Measurements from ENCODE around the gene RGS12. TPM values are rescaled to one million over a fixed set of nuclear protein-coding genes. Genes with fewer than 3 reads are reported as not detected.
A peak's percentile ranks its signal among the peaks of the same experiment; 100 is the strongest.

Gene RGS12
- total RNA-seq, 2 donors from 2014 or later = 45.2 to 48.6 TPM

GRCh38 chr4:3312362-3312761 lies 19.5 kb downstream of the RGS12 start:
- no peaks in the 10 kb centered on the region for H3K9me3 Mint-ChIP-seq
- no peak for TF ChIP-seq CTCF (conservative IDR thresholded peaks at IDR 0.05)
- H3K36me3 Mint-ChIP-seq (ENCODE audit: low read depth) = peaks cover 16% of the 10 kb centered on the region
- H3K4me1 Mint-ChIP-seq = no peaks in the 10 kb centered on the region
- 91 to 95% methylated on average over 8 of the region's 8 CpGs for WGBS, 2 experiments (ENCODE audit: insufficient coverage in 1 of 2, insufficient read length in 1 of 2)
- Histone ChIP-seq H3K27me3 (ENCODE audit: control insufficient read depth, insufficient read depth, low read length, poor library complexity, severe bottlenecking) (no peaks in the 10 kb centered on the region), H3K4me1 (ENCODE audit: control insufficient read depth, insufficient read depth, low read length) (no peaks in the 10 kb centered on the region), H3K36me3 (ENCODE audit: control insufficient read depth, insufficient read depth, low read length) (peaks cover 14% of the 10 kb centered on the region), H3K9me3 (ENCODE audit: control insufficient read depth, low read length) (no peaks in the 10 kb centered on the region), H3K9ac (ENCODE audit: extremely low read depth, low read length, poor library complexity, severe bottlenecking) (no peak overlapping the region), H3K27ac (ENCODE audit: low read depth, low read length) (no peak overlapping the region), H3K4me3 (ENCODE audit: low read length) (no peak overlapping the region)
- no peak overlapping the region for H3K4me3 Mint-ChIP-seq
- H3K27ac Mint-ChIP-seq = no peak overlapping the region
- peak; percentile 28 for DNase-seq
- H3K27me3 Mint-ChIP-seq (ENCODE audit: insufficient read depth) = no peaks in the 10 kb centered on the region

GRCh38 chr4:3313139-3313538 lies 20.3 kb downstream of the RGS12 start:
- DNase-seq = peak; percentile 33

GRCh38 chr4:3313556-3314228 lies 20.9 kb downstream of the RGS12 start:
- Histone ChIP-seq H3K27ac (ENCODE audit: low read depth, low read length) (peak overlapping the region; percentile 38), H3K4me3 (ENCODE audit: low read length) (no peak overlapping the region), H3K9me3 (ENCODE audit: control insufficient read depth, low read length) (no peaks in the 10 kb centered on the region), H3K27me3 (ENCODE audit: control insufficient read depth, insufficient read depth, low read length, poor library complexity, severe bottlenecking) (no peaks in the 10 kb centered on the region), H3K4me1 (ENCODE audit: control insufficient read depth, insufficient read depth, low read length) (no peaks in the 10 kb centered on the region), H3K36me3 (ENCODE audit: control insufficient read depth, insufficient read depth, low read length) (peaks cover 18% of the 10 kb centered on the region), H3K9ac (ENCODE audit: extremely low read depth, low read length, poor library complexity, severe bottlenecking) (no peak overlapping the region)
- Mint-ChIP-seq H3K36me3 (ENCODE audit: low read depth) (peaks cover 16% of the 10 kb centered on the region), H3K27ac (no peak overlapping the region), H3K27me3 (ENCODE audit: insufficient read depth) (no peaks in the 10 kb centered on the region), H3K4me1 (no peaks in the 10 kb centered on the region), H3K4me3 (no peak overlapping the region), H3K9me3 (no peaks in the 10 kb centered on the region)
- peak; percentile 38 for DNase-seq
- TF ChIP-seq CTCF (conservative IDR thresholded peaks at IDR 0.05) = no peak
- WGBS, 2 experiments (ENCODE audit: insufficient coverage in 1 of 2, insufficient read length in 1 of 2) = 91 to 96% methylated on average over 6 to 14 of the region's 16 CpGs

More at GRCh38 chr4:3313139-3313538, 20.3 kb downstream of the RGS12 start:
- Histone ChIP-seq H3K36me3 (ENCODE audit: control insufficient read depth, insufficient read depth, low read length) (peaks cover 14% of the 10 kb centered on the region), H3K9ac (ENCODE audit: extremely low read depth, low read length, poor library complexity, severe bottlenecking) (no peak overlapping the region), H3K4me3 (ENCODE audit: low read length) (no peak overlapping the region), H3K9me3 (ENCODE audit: control insufficient read depth, low read length) (no peaks in the 10 kb centered on the region), H3K27me3 (ENCODE audit: control insufficient read depth, insufficient read depth, low read length, poor library complexity, severe bottlenecking) (no peaks in the 10 kb centered on the region), H3K4me1 (ENCODE audit: control insufficient read depth, insufficient read depth, low read length) (no peaks in the 10 kb centered on the region), H3K27ac (ENCODE audit: low read depth, low read length) (peak overlapping the region; percentile 38)
- Mint-ChIP-seq H3K27ac (no peak overlapping the region), H3K4me3 (no peak overlapping the region), H3K9me3 (no peaks in the 10 kb centered on the region), H3K4me1 (no peaks in the 10 kb centered on the region), H3K27me3 (ENCODE audit: insufficient read depth) (no peaks in the 10 kb centered on the region), H3K36me3 (ENCODE audit: low read depth) (peaks cover 16% of the 10 kb centered on the region)
- WGBS, 2 experiments (ENCODE audit: insufficient coverage in 1 of 2, insufficient read length in 1 of 2) = 92 to 93% methylated on average over 9 of the region's 9 CpGs
- no peak for TF ChIP-seq CTCF (conservative IDR thresholded peaks at IDR 0.05)

Data from endodermal cell (in vitro differentiated cells).